Natural killer cell treated with Interleukin-12 subunit alpha and Interleukin-12 subunit beta and Interleukin-15 and Interleukin-18, amount 100 ng/mL, for 72 hours (primary cell): ENCODE measurements around the gene BMERB1. TPM values are rescaled to one million over a fixed set of nuclear protein-coding genes. Genes with fewer than 3 reads are reported as not detected.
"Not testable (repeated sequence)": the region's sequence is repeated elsewhere in the genome, so short reads cannot be mapped to it uniquely, and the experiment has no call there.

ENCODE experiments used
- ATAC-seq, 2 donors: fragments of 150-1000 bp; cut with Tn5 transposase in 1 of 2; sonication (Bioruptor Pico), chemical (Tn5 transposase) in 1 of 2; 2 replicates each; pipeline ENCODE4 v1.10.0; 2021
- DNase-seq: peaks from one replicate; pipeline ENCODE4 v3.0.0; 2022; ENCODE audit warnings: low spot score
- H3K27ac Mint-ChIP-seq, 2 donors: 1 replicate in 1 of 2; 2 replicates in 1 of 2; pipeline ENCODE4 v1.8.0; 2022; ENCODE audit warnings: mixed read lengths in 2 of 2, mild to moderate bottlenecking in 1 of 2, moderate library complexity in 1 of 2
- H3K27me3 Mint-ChIP-seq, 2 donors: 1 replicate in 1 of 2; 2 replicates in 1 of 2; pipeline ENCODE4 v1.8.0; 2022; ENCODE audit warnings: mixed read lengths in 2 of 2
- H3K36me3 Mint-ChIP-seq: one replicate; pipeline ENCODE4 v1.8.0; 2022; ENCODE audit warnings: mixed read lengths
- H3K4me1 Mint-ChIP-seq, 2 donors: 1 replicate in 1 of 2; 2 replicates in 1 of 2; pipeline ENCODE4 v1.8.0; 2022; ENCODE audit warnings: low read depth in 2 of 2, mixed read lengths in 2 of 2, mild to moderate bottlenecking in 1 of 2
- H3K4me3 Mint-ChIP-seq: one replicate; pipeline ENCODE4 v1.8.0; 2022; ENCODE audit warnings: mixed read lengths
- H3K9me3 Mint-ChIP-seq: 2 replicates; pipeline ENCODE4 v1.8.0; 2022; ENCODE audit warnings: mixed read lengths
- total RNA-seq, 2 donors: library from RNA; stranded (reverse); gene quantifications; one replicate each; pipeline ENCODE4 v1.2.3, GENCODE V29; 2022

The BMERB1 gene
- total RNA-seq, 2 donors from 2014 or later, result 5.4 to 7.3 TPM

- ATAC-seq (no peak), DNase-seq (no peak)
- Mint-ChIP-seq H3K4me1 (peaks cover 13 to 20% of the 10 kb centered on the region in 2 donors), H3K27me3 (no peaks in the 10 kb centered on the region), H3K36me3 (peaks cover 34% of the 10 kb centered on the region), H3K27ac (peak overlapping the region in 1 of 2 donors; percentile 0), H3K9me3 (no peaks in the 10 kb centered on the region), H3K4me3 (no peak overlapping the region)
These were observed 167.0 kb downstream of the BMERB1 start for GRCh38 chr16:15601212-15601879.

GRCh38 chr16:15602285-15603044, 168.1 kb downstream of the BMERB1 start:
- Mint-ChIP-seq H3K36me3 (peaks cover 38% of the 10 kb centered on the region), H3K9me3 (no peaks in the 10 kb centered on the region), H3K27ac (peak overlapping the region in 1 of 2 donors; percentile 0), H3K4me1 (peaks cover 20 to 27% of the 10 kb centered on the region in 2 donors), H3K4me3 (no peak overlapping the region), H3K27me3 (no peaks in the 10 kb centered on the region)
- ATAC-seq (no peak), DNase-seq (no peak)

- Mint-ChIP-seq H3K4me3 (no peak overlapping the region), H3K27ac (peak overlapping the region in 1 of 2 donors; percentile 12), H3K36me3 (peaks cover 48% of the 10 kb centered on the region), H3K9me3 (no peaks in the 10 kb centered on the region), H3K4me1 (peaks cover 20 to 23% of the 10 kb centered on the region in 2 donors), H3K27me3 (no peaks in the 10 kb centered on the region)
- no peak for DNase-seq
- no peak for ATAC-seq
These were observed 170.4 kb downstream of the BMERB1 start for GRCh38 chr16:15604460-15605440.

GRCh38 chr16:15605839-15606517, 171.6 kb downstream of the BMERB1 start:
- peaks cover 20 to 23% of the 10 kb centered on the region in 2 donors for H3K4me1 Mint-ChIP-seq
- no peak overlapping the region for H3K4me3 Mint-ChIP-seq
- H3K27ac Mint-ChIP-seq, result peak overlapping the region; percentile 59 to 89
- DNase-seq (no peak), ATAC-seq (peak in 1 of 2 donors; percentile 6)
- H3K27me3 Mint-ChIP-seq, result no peaks in the 10 kb centered on the region
- H3K36me3 Mint-ChIP-seq, result peaks cover 48% of the 10 kb centered on the region
- no peaks in the 10 kb centered on the region for H3K9me3 Mint-ChIP-seq

- H3K4me3 Mint-ChIP-seq, result no peak overlapping the region
- peaks cover 48% of the 10 kb centered on the region for H3K36me3 Mint-ChIP-seq
- ATAC-seq, result no peak
- no peak for DNase-seq
- H3K4me1 Mint-ChIP-seq, result peaks cover 20 to 23% of the 10 kb centered on the region in 2 donors
- no peaks in the 10 kb centered on the region for H3K9me3 Mint-ChIP-seq
- no peaks in the 10 kb centered on the region for H3K27me3 Mint-ChIP-seq
- peak overlapping the region; percentile 59 to 89 for H3K27ac Mint-ChIP-seq
These were observed 172.3 kb downstream of the BMERB1 start for GRCh38 chr16:15606518-15607220.

- DNase-seq, H3K9me3 Mint-ChIP-seq: not testable (repeated sequence)
- H3K36me3 Mint-ChIP-seq, result peaks cover 43% of the 10 kb centered on the region
These were observed 172.9 kb downstream of the BMERB1 start for GRCh38 chr16:15607221-15607699.

GRCh38 chr16:15607700-15608396, 173.5 kb downstream of the BMERB1 start:
- DNase-seq, result no peak
- peak overlapping the region; percentile 46 to 56 for H3K27ac Mint-ChIP-seq
- peaks cover 15 to 23% of the 10 kb centered on the region in 2 donors for H3K4me1 Mint-ChIP-seq
- H3K4me3 Mint-ChIP-seq, result no peak overlapping the region
- peak; percentile 53 to 60 for ATAC-seq
- H3K36me3 Mint-ChIP-seq, result peaks cover 40% of the 10 kb centered on the region
- no peaks in the 10 kb centered on the region for H3K27me3 Mint-ChIP-seq
- no peaks in the 10 kb centered on the region for H3K9me3 Mint-ChIP-seq

More at GRCh38 chr16:15607221-15607699, 172.9 kb downstream of the BMERB1 start:
- not testable (repeated sequence) for ATAC-seq, H3K27me3 Mint-ChIP-seq, H3K4me3 Mint-ChIP-seq
- H3K4me1 Mint-ChIP-seq, result peaks cover 17 to 23% of the 10 kb centered on the region in 2 donors
- H3K27ac Mint-ChIP-seq, result peak overlapping the region; percentile 59 to 89

- Mint-ChIP-seq H3K27ac (peak overlapping the region in 1 of 2 donors; percentile 56), H3K4me1 (peaks cover 15 to 24% of the 10 kb centered on the region in 2 donors), H3K9me3 (no peaks in the 10 kb centered on the region), H3K27me3 (no peaks in the 10 kb centered on the region), H3K4me3 (no peak overlapping the region), H3K36me3 (peaks cover 39% of the 10 kb centered on the region)
- DNase-seq (no peak), ATAC-seq (no peak)
These were observed 174.3 kb downstream of the BMERB1 start for GRCh38 chr16:15608398-15609285.

GRCh38 chr16:15609286-15609649, 174.9 kb downstream of the BMERB1 start:
- H3K9me3 Mint-ChIP-seq, result no peaks in the 10 kb centered on the region
- ATAC-seq (no peak), DNase-seq (no peak)
- peaks cover 36% of the 10 kb centered on the region for H3K36me3 Mint-ChIP-seq
- H3K4me3 Mint-ChIP-seq, result no peak overlapping the region
- no peaks in the 10 kb centered on the region for H3K27me3 Mint-ChIP-seq
- no peak overlapping the region for H3K27ac Mint-ChIP-seq
- H3K4me1 Mint-ChIP-seq, result peaks cover 15 to 23% of the 10 kb centered on the region in 2 donors

GRCh38 chr16:15610369-15610871, 176.0 kb downstream of the BMERB1 start:
- DNase-seq (no peak), ATAC-seq (no peak)
- Mint-ChIP-seq H3K36me3 (peaks cover 36% of the 10 kb centered on the region), H3K4me1 (peaks cover 15 to 19% of the 10 kb centered on the region in 2 donors), H3K9me3 (no peaks in the 10 kb centered on the region), H3K27me3 (no peaks in the 10 kb centered on the region), H3K27ac (no peak overlapping the region), H3K4me3 (no peak overlapping the region)

- no peak for DNase-seq
- Mint-ChIP-seq H3K4me1 (peaks cover 5 to 9% of the 10 kb centered on the region in 2 donors), H3K4me3 (no peak overlapping the region), H3K36me3 (peaks cover 30% of the 10 kb centered on the region), H3K27me3 (no peaks in the 10 kb centered on the region), H3K9me3 (no peaks in the 10 kb centered on the region), H3K27ac (no peak overlapping the region)
- ATAC-seq, result no peak
These were observed 177.2 kb downstream of the BMERB1 start for GRCh38 chr16:15611610-15612009.
